Adipose tissue (tissue), 3 donors: Measurements from ENCODE around the gene DSCAM. TPM values are rescaled to one million over a fixed set of nuclear protein-coding genes. Genes with fewer than 3 reads are reported as not detected.
"Not testable (repeated sequence)": the region's sequence is repeated elsewhere in the genome, so short reads cannot be mapped to it uniquely, and the experiment has no call there.

Experiments
- H3K27ac ChIP-seq: one replicate; pipeline ENCODE4 v1.5.1; 2013; ENCODE audit warnings: low read depth, low read length
- WGBS, 3 donors: extraction: QIAGEN DNeasy Blood & Tissue Kit; methylation state at CpG; one replicate each; pipeline ENCODE4 v1.1.7; 2013; 5-methylcytosine and 5-hydroxymethylcytosine counted together
- polyA plus RNA-seq, 3 donors: library from polyadenylated mRNA; stranded (reverse); fragments of 200-250 nt; gene quantifications; one replicate each; pipeline ENCODE4 v1.2.3, GENCODE V29; 2013
- donor health status: healthy with polysubstance abuse.
- donor health status: Bipolar disorder and iron deficiency.
- donor health status: healthy.

DSCAM gene
- polyA plus RNA-seq, 3 donors = 0.08 TPM; not detected in 2

DNA sequence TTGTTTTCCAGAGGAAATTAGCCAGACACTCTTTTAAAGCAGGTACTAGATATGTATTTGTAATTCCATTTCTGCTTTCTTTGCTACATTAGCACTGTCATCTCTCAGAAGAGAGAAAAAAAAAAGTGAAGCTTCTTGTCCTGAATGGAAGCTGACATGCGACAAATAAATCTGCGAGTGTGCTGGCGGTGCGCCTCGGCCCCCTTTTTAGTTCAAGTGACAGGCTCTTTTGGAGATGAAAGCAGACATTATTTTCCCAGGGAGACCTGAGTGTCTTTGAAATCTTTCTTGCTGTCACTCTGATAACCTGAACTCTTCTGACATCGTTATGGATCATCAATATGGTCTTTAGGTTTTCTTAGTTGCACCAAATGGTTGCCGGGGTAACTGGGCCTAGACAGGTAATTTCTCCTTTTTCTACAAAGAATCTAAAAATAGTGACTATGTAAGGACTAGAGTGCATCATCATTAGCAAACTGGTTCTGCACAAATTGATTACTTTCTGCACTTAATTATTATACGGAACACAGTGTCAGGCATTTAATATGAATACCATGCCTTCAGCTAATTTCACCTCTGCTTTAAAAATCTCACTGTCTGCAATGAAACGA is 501.1 kb downstream of the DSCAM start:
- WGBS, 3 donors = 60 to 80% (median 78%) methylated on average over 9 of the region's 9 CpGs
- no peak overlapping the region for H3K27ac ChIP-seq

GRCh38 chr21:40340357-40340756 is 506.6 kb downstream of the DSCAM start:
- H3K27ac ChIP-seq = no peak overlapping the region

- H3K27ac ChIP-seq = no peak overlapping the region
- WGBS, 3 donors = 39 to 89% (median 88%) methylated on average over 18 of the region's 18 CpGs
These were observed 507.9 kb downstream of the DSCAM start for GRCh38 chr21:40339050-40339449.

- H3K27ac ChIP-seq = no peak overlapping the region
- WGBS, 3 donors = 76 to 82% (median 82%) methylated on average over 13 of the region's 13 CpGs
These were observed 509.0 kb downstream of the DSCAM start for GRCh38 chr21:40337981-40338380.

GRCh38 chr21:40335704-40336103 is 511.3 kb downstream of the DSCAM start:
- 10 to 22% (median 15%) methylated on average over 5 of the region's 5 CpGs for WGBS, 3 donors
- no peak overlapping the region for H3K27ac ChIP-seq

DNA sequence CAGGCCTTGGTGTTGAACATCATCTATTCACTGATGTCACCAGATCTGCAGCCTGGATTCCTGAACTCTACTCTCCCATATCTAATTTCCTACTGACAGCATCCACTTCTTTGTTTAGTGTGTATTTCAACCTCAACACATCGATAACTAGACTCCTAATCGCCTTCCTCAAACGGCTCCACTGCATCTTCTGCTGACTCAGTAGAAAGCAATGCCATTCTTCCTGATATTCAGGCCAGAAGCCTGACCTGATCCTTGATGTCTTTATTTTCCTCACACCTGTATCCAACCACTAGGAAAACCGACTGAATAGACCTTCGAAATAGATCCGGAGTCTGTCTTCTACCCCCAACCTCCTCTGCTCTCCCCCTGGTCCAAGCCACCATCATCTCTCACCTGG is 512.8 kb downstream of the DSCAM start:
- H3K27ac ChIP-seq = no peak overlapping the region
- 76 to 87% (median 87%) methylated on average over 6 of the region's 6 CpGs for WGBS, 3 donors

GRCh38 chr21:40333731-40334130 is 513.2 kb downstream of the DSCAM start:
- 71 to 92% (median 89%) methylated on average over 4 of the region's 4 CpGs for WGBS, 3 donors
- H3K27ac ChIP-seq = no peak overlapping the region

DNA sequence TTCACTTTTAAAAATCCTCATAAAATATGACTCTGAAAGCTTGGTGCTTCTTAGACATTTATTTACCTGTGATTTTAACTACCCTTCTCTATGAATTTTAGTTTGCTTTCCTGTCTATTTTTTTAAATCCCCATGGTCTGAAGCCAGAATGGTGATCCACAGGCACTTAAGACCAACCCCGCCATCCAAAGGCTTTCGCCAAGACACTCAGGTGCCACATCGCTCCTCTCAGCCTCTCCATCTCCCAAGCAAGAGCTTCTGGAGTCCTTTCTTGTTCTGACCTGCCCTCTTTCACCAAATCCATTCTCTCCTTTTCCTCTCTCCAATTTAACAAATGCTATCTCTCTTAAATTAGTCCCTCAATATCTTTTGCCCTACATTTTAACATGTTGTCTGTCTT is 515.2 kb downstream of the DSCAM start:
- 85 to 88% (median 88%) methylated on average over 3 of the region's 3 CpGs for WGBS, 3 donors
- H3K27ac ChIP-seq = no peak overlapping the region

- 15 to 48% (median 44%) methylated on average over 9 of the region's 9 CpGs for WGBS, 3 donors
- H3K27ac ChIP-seq = no peak overlapping the region
These were observed 515.8 kb downstream of the DSCAM start for GRCh38 chr21:40331172-40331571.

- no peak overlapping the region for H3K27ac ChIP-seq
- 22 to 38% (median 32%) methylated on average over 1 of the region's 1 CpG for WGBS, 3 donors
These were observed 522.6 kb downstream of the DSCAM start for GRCh38 chr21:40324389-40324788.

DNA sequence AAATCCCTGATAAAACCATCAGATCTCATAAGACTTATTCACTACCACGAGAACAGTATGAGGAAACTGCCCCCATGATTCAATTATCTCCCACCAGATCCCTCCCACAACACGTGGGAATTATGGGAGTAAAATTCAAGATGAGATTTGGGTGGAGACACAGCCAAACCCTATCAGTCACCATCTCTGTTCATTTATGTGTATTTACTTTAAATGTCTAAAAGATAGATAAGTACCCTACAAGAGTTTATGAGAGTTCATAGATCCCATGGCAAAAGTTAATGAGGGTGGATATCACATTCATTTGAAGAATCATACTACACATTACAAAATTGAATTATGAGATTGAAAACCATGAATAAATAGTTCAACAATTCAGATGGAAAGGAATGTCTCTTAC is 526.2 kb downstream of the DSCAM start:
- WGBS, 3 donors = 35 to 47% (median 43%) methylated on average over 2 of the region's 2 CpGs
- H3K27ac ChIP-seq = not testable (repeated sequence)

- 85 to 87% (median 85%) methylated on average over 9 of the region's 9 CpGs for WGBS, 3 donors
- no peak overlapping the region for H3K27ac ChIP-seq
These were observed 528.6 kb downstream of the DSCAM start for GRCh38 chr21:40318371-40318770.

- WGBS, 3 donors = 73 to 86% (median 74%) methylated on average over 3 of the region's 3 CpGs
- H3K27ac ChIP-seq = no peak overlapping the region
These were observed 530.9 kb downstream of the DSCAM start for GRCh38 chr21:40316104-40316503.

DNA sequence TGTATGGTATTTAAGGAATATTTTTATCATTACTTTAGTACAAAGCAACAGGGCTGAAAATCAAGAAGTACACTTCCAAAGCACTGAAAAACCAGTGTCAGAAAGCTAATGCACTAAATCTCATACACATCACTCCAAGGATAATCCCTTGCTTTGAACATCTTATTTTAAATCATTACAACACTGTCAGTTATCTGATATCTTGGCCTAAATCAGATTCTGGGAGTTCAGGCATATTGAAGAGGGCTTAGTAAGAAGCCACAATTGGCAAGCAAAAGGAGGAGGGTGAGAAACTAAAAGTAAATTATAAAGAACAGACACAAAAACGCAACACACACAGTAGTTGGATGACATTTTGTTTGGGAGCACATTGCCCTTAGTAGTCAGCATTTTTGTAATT is 531.3 kb downstream of the DSCAM start:
- H3K27ac ChIP-seq = no peak overlapping the region
- 47 to 54% (median 49%) methylated on average over 1 of the region's 1 CpG for WGBS, 3 donors

DNA sequence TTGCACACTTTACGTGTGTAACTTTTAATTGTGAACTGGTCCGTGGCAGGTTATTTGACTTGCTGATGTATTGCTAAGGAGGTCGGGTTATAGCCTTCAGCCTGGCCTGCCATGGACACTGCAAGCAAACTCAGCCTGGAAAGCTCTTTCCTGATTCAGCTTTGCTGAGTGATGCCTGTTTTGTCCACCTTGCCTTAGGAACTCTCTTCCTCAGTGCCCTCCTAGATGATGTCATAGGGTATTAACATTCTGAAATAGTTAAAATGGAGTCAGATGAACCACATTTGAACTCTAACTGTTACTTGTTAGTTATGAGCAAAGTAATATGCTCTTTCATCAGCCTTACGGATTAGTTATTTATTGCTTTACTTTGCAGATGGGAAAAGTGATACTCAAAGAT is 533.7 kb downstream of the DSCAM start:
- H3K27ac ChIP-seq = no peak overlapping the region
- WGBS, 3 donors = 71 to 82% (median 81%) methylated on average over 4 of the region's 4 CpGs

DNA sequence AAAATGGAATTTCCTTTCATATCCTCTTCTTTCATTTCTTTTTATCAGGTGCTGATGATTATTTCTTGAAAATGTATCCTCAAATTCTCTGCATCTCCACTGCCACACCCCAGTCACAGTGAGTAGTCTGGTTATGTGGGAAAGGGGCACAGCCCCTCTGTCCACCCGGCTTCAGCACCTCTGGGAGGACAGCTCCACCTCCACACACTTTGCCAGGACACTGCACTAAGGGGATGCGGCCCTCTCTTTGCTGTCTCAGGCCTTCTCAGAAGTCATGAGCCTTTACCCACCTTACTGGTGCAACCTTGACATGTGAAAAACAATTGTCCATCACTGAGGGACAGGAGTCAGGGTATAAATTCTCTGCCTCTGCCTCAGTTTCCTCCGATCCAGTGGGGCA is 546.7 kb downstream of the DSCAM start:
- no peak overlapping the region for H3K27ac ChIP-seq
- WGBS, 3 donors = 36 to 63% (median 62%) methylated on average over 3 of the region's 3 CpGs

DNA sequence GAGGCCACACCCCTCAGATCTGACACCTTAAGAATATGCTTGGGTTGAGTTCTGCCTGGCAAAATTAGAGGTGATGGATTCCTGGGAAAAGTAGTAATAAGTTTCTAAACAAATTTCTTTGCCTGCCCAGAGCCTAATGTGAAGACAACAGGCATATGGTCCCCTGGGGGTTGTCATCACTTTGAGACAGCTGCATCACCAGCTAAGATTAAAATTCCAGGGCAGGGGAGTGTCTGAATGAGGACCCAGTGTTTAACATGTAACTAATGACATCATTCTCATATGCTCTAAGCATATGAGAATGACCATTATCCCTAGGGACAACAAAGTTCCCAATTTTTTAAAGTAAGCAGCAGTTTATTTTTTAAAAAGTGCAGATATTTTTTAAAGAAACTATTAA is 547.5 kb downstream of the DSCAM start:
- no peak overlapping the region for H3K27ac ChIP-seq

DNA sequence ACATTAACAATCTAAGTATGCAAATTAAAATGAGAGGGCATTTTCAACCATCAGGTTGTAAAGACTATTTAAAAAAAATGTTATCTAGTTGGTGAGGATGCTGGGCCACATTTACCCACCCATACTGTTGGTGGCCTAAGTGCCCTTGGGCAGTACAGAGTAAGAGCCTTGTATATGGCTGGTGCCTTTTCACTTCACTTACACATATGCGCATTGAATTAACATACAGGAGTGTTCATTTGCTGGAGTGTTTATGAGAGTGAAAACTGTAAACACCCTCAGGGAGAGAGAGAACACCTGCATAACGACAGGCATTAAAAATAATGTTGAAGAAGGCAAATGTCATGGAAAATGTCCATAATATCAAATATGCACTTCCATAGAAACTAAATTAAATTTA is 552.6 kb downstream of the DSCAM start:
- H3K27ac ChIP-seq = no peak overlapping the region
- 75 to 81% (median 77%) methylated on average over 2 of the region's 2 CpGs for WGBS, 3 donors

DNA sequence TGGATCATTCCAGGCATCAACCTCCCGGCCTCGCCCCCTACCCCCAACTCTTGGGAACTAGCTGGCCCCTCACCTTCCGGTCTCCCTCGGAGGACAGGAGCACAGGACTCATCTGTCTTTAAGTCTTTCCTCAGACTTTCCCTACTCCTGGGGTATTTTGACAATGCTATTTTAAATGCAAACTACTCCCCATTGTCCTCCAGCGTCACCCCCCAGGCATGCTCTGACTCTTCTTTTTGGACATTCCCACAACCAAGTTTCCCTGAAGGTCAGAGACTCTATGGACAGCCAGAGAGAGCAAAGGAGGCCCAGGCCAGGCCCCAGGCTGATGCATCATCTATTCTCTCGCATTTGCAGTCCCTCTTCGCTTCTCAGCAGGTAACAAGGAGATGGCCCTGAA is 555.4 kb downstream of the DSCAM start:
- H3K27ac ChIP-seq = no peak overlapping the region
- WGBS, 3 donors = 68 to 76% (median 72%) methylated on average over 7 of the region's 7 CpGs

DNA sequence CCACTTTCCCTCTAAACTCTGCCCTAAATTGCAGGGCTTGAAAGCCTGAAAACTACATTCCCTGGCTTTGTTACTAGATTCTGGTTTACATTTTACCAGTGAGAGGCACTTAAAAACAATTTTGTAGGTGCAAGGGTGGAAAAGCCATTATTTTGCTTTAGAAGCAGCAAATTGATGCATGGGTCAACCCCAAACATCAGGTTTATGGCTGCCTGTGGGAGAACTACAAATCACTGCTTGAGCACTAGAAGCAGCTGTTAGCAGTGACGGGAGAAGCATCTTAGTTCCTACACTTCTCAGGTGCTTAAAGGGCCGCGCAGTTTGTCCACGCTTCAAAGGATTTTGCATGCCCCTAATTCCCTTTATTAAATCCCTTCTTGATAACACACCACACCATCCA is 562.5 kb downstream of the DSCAM start:
- H3K27ac ChIP-seq = no peak overlapping the region
- 55 to 72% (median 69%) methylated on average over 4 of the region's 4 CpGs for WGBS, 3 donors
